GM21825 (cell line): Measurements from ENCODE around the gene GON4L.
A peak's percentile ranks its signal among the peaks of the same experiment; 100 is the strongest.
"Not testable (repeated sequence)": the region's sequence is repeated elsewhere in the genome, so short reads cannot be mapped to it uniquely, and the experiment has no call there.

Experiments used
- ATAC-seq: cut with Tn5 transposase; IDR thresholded peaks from one replicate; pipeline ENCODE4 v1.9.1; 2021; ENCODE audit warnings: mild to moderate bottlenecking, moderate library complexity; ENCODE audit not compliant: unreplicated experiment

Gene GON4L

DNA sequence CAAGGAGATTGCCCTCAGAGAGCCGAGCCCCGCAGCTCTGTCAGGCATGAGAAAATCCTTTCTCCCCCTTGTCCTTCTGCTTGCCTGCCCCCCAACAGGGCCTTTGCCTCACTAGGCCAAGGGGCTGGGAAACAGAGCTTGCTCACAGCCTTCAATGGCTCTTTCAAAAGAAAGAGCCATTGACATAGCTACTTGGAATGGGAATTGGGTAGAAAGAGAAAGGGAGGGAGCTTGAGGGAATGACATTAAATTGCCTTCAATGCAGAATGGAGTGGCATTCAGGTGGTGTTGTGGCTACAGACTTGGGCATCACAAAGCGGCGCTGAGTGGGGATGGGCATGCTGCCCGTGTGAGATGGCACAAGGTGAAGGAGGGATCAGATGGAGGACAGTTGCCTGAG, 15.5 kb upstream of the GON4L start:
- ATAC-seq, result no peak

DNA sequence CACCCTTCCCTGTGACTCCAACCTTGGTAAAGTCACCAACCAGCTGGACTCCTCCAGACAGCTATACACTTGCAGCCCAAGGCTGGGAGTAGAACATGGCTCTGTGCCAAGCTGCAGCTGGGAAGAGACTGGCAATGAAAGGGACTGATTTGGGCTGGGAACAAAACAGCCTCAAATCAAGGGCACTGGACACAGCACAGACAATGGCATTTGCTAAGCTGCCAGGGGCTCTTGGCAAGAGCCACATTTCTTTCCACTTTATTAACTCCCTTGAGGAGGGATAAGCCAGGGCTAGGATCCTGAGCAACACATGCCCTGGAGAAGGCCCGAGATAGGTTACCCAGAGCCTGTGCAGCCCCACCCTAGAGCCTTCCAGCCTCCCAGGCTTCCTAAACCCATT, 14.4 kb upstream of the GON4L start:
- ATAC-seq, result no peak

DNA sequence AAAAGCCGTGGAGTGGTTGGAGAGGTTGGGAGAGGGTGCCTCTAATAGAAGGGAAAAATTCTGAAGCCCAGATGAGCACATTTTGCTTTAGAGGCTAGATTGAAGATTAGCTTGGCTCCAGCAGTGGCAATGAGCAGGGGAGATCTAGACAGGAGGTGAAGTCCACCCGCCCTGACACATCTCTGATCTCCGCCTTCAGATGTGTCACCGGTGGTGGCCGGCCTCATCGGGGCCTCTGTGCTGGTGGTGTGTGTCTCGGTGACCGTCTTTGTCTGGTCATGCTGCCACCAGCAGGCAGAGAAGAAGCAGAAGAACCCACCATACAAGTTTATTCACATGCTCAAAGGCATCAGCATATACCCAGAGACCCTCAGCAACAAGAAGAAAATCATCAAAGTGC, 10.8 kb upstream of the GON4L start:
- no peak for ATAC-seq

DNA sequence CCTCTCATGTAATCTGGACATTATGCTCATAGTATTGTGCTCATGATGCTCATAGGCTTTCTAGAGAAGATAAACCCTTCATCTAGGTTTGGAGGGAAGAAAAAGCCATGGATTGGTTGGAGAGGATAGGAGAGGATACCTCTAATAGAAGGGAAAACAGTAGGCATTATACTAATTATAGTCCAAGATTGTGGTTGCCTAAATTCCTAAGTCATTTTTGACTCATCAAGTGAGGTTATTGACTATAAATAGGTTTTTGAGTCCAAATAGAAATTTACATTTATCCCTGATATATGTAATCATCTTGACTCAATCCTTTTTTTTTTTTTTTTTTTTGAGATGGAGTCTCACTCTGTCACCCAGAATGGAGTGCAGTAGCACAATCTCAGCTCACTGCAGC, 7.4 kb upstream of the GON4L start:
- no peak for ATAC-seq

DNA sequence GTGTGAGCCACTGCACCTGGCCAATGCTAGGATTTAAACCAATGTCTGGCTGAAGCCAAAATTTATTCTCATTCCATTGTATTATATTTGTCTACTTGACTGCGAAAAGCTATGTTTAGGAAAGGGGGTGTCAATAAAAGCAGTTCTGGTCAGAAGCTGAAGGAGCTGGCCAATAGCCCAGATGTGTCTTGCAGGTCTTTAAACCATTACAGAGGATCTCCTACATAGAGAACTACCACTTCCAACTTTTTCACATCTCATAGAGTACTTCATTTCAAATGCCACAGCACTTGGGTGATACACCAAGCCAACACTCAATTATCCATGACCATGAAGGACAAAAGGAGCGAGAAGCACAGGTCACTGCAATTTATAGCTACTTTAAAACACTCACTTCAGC, 4.9 kb upstream of the GON4L start:
- no peak for ATAC-seq

DNA sequence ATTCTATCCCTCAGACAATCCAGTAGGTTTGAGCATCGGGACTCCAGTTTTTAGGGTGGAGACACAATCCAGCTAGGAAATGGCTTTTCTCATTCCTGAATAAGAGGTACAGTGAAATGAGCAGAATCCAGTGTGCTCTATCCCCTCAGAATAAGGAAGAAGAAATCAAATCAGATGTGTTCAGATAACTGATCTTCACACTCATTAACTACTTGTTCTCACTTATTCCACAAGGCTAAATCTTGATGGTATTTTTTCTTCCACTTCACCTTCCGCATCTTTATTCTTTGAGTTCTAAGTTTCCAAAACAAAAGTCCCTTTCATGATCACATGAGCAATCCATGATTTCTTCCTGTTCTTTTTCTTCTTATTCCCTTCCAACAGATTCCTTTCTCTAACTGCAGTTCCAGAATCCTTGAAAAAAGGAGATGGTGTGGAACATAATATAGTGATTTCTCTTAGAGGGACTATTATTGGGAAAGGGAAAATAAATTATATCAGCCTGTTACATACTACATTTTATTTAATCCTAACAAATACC, 4.0 kb upstream of the GON4L start:
- ATAC-seq, result no peak

DNA sequence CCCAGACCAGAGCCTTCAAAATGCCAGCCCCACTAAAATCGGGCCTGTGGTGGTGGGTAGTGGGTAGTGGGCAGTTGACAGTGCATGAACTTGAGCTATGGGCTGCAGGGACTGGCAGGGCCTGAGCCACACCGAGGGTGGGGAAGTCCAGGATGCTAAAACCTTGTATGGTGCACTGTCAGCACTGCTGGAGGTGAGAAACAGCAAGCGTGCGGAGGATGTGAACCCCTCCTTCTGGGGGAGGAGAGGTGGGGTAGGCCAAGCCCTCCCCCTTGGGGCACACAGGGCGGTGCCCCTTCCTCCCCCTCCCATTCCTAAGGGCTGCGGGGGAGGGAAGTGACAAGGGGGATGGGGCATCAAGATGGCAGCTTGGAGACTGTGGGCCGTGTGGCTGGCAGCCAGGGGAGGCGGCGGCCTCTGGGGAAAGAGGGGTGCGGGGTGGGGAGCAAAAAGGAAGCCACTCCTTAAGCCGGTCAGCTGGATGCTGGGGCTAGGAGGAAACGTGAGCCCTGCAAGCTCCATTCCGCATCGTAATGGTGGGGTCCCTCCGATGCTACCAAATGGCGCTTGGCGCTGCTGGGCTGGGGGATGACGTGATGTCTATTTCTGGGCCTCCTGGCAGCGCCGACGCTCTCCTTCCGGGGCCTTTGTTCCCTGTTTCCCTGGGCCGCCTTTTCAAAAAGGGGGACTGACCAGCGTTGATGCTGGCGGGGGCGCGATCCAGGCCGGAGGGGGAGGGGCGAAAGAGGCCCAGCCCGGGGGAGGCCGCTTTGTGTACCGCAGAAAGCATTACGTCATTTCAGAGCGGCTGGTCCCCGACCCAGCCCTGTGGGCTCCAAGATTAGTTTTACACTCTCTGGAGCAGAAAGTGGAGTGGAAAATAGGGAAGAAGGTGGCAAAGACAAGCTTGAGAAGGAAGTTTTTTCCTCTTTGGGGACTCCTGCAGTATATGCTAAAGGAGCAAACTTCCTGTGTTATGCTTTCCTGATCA, 3.2 kb upstream of the GON4L start:
- no peak for ATAC-seq

DNA sequence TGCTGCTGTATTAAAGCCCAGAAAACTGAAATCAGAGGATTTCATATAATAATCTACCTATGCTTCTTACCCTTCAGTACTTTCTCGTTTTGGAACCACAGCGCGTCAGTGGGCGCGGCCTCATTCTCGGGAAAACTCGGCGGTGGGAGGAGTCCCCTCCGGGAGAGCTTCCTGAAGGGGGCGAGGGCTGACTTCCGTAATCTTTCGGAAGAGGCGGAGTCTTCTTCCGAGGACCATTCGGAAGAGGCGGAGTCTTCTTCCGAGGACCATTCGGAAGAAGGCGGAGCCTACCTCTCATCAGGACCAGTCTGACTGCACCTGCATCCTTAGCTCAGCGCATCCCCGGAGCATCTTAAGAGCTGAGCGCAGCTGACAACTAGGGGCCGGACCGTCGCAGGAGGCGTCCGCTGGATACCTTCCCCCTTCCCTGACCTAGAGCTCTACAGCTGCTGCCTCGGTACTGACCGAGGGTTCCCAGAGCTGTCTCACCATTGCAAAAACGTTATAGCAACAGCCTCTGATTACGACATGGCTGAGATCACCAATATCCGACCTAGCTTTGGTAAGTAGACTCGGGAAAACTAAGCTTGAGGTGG, 2.3 kb upstream of the GON4L start, which contains the start of gene SYT11:
Gene SYT11, plus strand, starts transcription at position 334 of the 596 bp plus-strand sequence. Its CDS starts 195 bp downstream, at position 529.
- peak; percentile 58 for ATAC-seq

DNA sequence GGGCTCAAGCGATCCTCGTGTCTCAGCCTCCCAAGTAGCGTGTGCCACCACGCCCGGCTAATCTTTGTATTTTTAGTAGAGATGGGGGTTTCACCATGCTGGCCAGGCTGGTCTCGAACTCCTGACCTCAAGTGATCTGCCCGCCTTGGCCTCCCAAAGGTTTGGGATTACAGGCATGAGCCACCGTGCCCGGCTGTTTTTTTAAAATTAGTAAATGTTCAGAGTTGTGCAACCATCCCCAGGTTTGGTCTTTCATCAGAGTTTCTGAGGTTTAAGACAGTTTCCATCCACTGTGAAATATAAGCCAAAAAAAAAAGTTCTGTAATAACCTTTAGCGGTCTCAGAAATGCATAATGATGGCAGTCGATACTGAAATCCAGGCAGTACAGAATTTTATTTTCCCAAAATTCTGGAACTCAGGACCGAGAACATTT, 1.8 kb upstream of the GON4L start:
- ATAC-seq, result peak; percentile 1

DNA sequence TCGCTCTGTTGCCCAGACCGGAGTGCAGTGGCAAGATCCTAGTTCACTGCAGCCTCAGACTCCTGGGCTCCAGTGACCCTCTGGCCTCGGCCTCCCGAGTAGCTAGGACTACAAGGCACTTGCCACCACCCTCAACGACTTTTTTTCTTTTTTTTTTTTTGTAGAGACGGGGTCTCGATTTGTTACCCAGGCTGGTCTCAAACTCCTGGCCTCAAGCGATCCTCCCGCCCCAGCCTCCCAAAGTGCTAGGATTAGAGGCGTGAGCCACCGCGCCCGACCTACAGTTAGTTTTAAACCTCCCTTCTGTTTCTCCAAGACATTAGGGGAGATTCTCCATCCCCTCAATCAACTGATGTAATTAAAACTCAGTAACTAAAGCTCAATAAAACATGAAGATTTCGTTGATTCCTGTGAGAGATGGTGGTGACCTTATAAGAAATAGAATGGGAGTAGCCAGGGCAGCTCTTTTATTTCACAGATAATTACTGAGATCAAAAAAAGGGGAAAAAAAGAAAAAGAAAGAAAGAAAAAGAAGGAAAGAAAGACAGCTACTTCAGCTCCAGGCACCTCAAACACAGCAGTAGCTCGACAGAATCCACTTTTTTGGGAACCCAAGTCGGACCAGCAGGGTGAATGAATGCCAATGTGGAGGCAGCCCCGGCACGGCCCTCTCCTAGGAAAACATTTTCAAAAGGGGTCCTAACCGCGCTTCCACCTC, 598 bp downstream of the GON4L start:
- ATAC-seq, result no peak

DNA sequence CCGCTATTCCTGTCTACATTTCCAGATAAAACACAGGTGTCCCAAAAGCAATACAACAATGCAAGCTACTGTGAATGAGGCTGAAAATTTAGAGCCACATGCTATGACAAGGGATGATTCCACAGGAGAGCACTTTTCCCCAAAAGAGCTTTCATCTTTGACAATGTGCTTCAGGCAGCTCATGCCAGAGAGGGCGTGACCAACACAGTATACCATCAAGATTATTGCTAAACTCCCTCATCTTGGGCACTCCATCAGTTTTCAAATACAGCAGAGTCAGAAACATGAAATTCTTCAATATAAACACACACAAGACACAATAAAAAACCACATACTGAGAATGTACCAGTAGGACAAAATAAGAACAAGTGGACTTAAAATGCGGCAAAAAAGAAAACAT, 6.7 kb downstream of the GON4L start:
- ATAC-seq, result no peak

DNA sequence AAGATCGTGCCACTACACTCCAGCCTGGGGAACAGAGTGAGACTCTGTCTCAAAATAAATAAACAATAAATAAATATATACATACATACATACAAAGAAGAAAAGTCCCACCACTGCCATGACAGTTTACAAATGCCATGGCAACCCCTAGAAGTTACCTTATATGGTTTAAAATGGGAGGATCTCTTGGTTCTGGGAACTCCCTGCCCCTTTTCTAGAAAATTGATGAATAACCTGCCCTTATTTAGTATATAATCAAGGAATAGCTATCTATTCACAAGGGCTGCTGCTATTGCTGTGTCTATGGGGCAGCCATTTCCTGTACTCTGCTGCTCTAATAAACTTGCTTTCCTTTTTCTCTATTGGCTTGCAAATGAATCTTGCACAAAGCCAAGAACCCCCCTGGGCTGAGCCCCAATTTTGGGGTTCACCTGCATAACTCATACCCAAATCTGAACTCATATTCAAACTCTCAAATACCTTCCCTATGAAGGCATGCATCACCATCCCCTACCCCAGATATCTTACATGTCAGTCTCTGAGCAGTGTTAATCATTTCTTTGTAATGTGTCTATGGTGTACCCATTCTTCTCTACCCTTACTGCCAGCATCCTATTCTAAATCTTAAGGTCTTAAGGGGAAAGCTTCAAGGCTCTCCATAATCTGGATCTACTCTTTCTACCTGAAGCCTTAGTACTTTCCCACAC, 9.0 kb downstream of the GON4L start:
- no peak for ATAC-seq

DNA sequence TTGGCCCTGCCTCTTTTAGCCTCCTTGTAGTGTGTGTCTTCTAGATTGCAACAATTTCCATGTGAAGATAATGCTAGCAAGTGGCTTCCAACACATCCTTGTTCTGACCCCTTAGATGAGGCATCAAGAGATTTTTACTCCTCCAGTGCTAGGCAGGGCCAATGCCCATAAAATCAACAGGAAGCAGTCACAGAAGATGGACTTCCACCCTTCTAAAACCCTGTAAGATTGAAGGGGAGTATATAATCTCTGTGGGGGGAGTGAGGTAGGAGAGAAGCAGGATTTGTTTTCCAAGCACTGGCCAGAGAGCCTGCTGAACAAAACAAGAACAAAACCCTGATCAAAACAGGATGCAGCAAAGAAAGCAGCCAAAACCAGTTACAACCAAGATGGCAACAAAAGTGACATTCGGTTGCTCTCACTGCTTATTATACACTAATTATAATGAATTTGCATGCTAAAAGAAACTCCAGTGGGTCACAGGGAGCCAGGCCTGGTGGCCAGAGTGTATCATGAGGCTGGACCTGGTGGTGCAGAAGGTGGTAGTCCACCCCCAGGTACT, 12.1 kb downstream of the GON4L start:
- no peak for ATAC-seq

DNA sequence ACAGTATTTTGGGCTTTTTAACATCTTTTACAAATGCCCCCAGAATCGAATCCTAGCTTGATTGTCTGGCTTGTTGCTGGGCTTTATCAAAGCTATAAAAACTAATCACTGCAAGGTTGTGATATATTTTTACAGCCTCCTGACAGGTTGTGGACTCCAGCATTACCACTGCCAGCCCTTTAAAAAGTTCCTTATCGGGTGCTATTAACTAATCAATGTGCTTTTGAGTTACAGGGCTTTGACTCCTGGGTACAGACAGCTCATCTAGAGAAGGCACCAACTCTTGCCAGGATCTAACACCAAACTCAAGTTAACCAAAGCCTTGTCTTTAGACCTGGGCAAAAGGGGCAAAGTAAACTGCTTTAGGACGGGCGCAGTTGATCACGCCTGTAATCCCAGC, 16.6 kb downstream of the GON4L start:
- no peak for ATAC-seq

DNA sequence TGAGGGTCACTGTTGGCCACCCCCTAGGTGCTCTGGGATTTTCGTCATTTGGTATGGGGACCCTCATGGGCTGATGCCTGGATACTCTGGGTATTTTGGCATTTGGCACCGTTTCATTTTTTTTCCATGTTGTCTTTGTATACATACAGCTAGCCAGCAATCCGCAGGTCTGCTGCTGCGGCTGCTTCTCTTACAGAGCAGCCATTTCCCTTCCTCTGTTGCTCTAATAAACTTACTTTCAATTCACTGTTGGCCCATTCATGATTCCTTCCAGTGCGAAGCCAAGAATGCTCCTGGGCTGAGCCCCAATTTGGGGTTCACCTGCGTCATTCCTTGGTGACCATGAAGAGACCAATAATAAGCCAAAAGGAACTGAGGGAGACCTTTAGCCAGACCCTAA, 21.5 kb downstream of the GON4L start:
- no peak for ATAC-seq

DNA sequence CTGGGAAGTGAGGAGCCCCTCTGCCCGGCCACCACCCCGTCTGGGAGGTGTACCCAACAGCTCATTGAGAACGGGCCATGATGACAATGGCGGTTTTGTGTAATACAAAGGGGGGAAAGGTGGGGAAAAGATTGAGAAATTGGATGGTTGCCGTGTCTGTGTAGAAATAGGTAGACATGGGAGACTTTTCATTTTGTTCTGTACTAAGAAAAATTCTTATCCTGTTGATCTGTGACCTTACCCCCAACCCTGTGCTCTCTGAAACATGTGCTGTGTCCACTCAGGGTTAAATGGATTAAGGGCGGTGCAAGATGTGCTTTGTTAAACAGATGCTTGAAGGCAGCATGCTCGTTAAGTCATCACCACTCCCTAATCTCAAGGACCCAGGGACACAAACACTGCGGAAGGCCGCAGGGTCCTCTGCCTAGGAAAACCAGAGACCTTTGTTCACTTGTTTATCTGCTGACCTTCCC, 22.1 kb downstream of the GON4L start:
- not testable (repeated sequence) for ATAC-seq

DNA sequence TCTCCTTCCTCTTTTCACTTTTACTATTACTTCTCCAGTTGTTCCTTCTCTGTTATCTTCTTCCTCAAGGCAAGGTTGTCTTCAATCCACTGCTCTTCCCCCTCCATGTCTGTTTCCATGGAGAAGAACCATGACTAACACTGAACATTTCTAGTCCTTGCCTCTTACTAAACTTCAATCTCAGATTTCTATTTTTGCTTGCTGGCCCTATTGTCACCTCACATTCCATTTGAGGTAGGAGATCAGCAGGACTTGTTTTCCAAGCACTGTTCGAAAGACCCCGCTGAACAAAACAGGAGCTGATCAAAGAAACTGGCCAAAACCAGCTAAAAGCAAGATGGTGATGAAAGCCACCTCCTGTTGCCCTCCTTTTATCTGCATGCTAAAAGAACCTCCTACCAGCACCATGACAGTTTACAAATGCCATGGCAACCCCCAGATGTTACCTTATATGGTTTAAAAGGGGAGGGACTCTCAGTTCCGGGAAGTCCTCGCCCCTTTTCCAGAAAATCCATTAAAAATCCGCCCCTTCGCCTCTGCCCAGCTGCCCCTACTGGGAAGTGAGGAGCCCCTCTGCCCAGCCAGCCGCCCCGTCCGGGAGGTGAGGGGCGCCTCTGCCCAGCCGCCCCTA, 22.6 kb downstream of the GON4L start:
- no peak for ATAC-seq

DNA sequence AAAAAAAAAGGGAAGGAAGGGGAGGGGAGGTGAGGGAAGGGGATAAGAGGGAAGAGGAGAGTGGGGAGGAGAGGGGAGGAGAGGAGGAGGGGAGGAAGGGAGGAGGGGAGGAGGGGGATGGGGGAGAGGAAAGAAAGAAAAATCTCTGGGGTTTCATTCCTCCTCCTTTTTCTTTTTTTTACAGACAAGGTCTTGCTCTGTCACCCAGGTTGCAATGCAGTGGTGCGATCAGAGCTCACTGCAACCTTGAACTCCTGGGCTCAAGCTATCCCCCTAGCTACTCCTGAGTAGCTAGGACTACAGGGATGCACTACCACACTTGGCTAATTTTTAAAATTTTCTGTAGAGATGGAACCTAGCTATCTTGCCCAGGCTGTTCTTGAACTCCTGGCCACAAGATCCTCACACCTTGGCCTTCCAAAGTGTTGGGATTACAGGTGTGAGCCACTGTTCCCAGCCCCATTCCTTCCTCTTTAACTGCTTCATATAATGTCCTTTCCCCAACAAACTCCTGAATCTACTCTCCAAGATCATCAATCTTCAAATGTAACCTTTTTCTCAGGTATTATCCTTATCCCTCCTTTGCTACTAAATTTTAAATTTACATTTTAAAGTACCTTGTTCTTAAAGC, 23.2 kb downstream of the GON4L start:
- ATAC-seq, result no peak

DNA sequence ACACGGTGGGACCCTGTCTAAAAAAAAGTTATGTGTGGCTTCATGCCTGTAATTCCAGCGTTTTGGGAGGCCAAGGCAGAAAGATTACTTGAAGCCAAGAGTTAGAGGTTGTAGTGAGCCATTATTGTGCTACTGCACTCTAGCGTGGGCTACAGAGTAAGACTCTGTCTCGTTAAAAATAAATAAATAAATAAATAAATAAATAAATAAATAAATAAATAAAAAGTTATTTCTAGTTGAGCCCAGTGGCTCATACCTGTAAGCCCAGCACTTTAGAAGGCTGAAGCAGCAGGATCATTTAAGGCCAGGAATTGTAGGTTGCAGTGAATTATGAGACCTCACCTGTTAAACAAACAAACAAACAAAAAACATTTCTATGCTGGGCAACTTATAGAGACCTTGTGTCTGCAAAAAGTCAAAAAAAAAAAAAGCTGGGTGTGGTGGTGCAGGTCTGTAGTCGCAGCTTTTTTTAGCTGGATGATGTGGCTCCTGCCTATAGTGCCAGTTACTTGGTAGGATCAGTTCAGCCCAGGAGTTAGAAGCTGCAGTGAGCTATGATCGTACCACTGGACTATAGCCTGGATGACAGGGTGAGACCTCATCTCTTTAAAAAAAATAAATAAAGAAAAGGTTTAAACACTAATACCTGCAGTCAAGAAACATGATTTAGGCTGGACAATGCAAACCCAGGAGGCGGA, 25.6 kb downstream of the GON4L start:
- ATAC-seq, result no peak
